ENCODE data around the gene KCNQ4. TPM values are rescaled to one million over a fixed set of nuclear protein-coding genes. Genes with fewer than 3 reads are reported as not detected.

KCNQ4 gene
- polyA plus RNA-seq, 1 donor from 2014 or later: not detected

DNA sequence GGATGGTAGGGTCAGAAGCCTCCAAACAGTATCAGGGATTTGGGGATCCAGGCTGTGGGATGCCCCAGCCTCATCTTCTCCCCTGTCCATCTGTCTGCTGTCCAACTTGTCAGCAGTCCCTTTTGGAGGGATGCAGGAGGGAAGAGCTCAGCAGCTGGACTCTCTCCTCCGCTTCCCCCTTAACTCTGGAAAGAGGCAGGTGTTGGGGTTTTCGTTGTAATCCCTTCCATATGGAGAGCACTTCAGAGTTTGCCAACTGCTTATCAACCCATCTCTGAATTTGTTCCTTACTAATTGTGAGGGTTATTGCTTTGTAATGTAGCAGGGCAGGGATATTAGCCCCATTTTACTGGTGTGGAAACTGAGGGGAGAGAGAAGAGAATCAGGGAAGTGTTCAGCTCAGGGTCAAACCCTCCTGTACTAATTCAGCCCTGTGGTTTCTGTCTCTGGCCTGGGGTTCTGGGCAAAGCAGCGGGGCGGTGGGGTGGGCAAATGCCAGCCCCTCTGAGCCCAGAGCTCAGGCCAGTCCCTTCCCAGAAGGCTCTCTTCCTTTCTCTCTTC lies 75.3 kb downstream of the KCNQ4 start:
- no peak overlapping the region for H3K27ac ChIP-seq (ENCODE audit: low read length)
- TF ChIP-seq EP300 (conservative IDR thresholded peaks at IDR 0.05; ENCODE audit: poor library complexity, severe bottlenecking): no peak
- TF ChIP-seq, protein P1, sequence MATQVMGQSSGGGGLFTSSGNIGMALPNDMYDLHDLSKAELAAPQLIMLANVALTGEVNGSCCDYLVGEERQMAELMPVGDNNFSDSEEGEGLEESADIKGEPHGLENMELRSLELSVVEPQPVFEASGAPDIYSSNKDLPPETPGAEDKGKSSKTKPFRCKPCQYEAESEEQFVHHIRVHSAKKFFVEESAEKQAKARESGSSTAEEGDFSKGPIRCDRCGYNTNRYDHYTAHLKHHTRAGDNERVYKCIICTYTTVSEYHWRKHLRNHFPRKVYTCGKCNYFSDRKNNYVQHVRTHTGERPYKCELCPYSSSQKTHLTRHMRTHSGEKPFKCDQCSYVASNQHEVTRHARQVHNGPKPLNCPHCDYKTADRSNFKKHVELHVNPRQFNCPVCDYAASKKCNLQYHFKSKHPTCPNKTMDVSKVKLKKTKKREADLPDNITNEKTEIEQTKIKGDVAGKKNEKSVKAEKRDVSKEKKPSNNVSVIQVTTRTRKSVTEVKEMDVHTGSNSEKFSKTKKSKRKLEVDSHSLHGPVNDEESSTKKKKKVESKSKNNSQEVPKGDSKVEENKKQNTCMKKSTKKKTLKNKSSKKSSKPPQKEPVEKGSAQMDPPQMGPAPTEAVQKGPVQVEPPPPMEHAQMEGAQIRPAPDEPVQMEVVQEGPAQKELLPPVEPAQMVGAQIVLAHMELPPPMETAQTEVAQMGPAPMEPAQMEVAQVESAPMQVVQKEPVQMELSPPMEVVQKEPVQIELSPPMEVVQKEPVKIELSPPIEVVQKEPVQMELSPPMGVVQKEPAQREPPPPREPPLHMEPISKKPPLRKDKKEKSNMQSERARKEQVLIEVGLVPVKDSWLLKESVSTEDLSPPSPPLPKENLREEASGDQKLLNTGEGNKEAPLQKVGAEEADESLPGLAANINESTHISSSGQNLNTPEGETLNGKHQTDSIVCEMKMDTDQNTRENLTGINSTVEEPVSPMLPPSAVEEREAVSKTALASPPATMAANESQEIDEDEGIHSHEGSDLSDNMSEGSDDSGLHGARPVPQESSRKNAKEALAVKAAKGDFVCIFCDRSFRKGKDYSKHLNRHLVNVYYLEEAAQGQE (IDR thresholded peaks at IDR 0.05; ENCODE audit: borderline replicate concordance): no peak
- TF ChIP-seq EZH2 (IDR thresholded peaks at IDR 0.05; ENCODE audit: borderline replicate concordance, insufficient read depth, low read length, poor library complexity, severe bottlenecking): no peak
- no peak for TF ChIP-seq TAF1 (IDR thresholded peaks at IDR 0.05; ENCODE audit: low read depth)
- TF ChIP-seq RAD21 (conservative IDR thresholded peaks at IDR 0.05): no peak
- no peak for TF ChIP-seq POLR2AphosphoS5 (IDR thresholded peaks at IDR 0.05)
- TF ChIP-seq MXI1 (conservative IDR thresholded peaks at IDR 0.05; ENCODE audit: poor library complexity, severe bottlenecking): no peak
- TF ChIP-seq CTCF (IDR thresholded peaks at IDR 0.05; ENCODE audit: poor library complexity, severe bottlenecking): no peak
- TF ChIP-seq SMC3 (conservative IDR thresholded peaks at IDR 0.05; ENCODE audit: poor library complexity): no peak

DNA sequence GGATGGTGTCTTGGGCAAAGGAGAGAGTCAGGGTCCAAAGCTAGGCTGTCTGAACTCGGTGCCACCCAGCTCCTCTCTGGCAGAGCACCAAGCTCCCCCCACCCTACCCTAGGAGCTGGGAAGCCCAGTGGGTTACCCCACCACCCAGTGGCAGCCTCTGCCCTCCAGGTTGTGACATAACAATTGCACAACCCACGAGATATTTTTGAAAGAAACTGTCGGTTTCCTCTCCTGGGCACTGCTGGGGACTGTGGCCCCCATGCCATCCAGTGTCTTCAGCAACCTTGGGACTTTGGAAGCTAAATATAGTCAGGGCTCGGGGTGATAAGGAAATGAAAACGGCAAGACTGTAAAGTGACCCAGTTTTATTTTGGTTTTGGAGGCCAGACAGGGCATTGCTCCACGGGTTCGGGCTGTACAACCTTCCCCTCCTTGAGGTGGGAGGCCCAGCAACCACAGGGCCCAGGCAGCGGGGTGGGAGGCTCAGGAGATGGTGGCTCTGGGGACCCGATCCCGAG lies 77.2 kb downstream of the KCNQ4 start:
- TF ChIP-seq CTCF (IDR thresholded peaks at IDR 0.05; ENCODE audit: poor library complexity, severe bottlenecking) (no peak), RAD21 (conservative IDR thresholded peaks at IDR 0.05) (no peak), MXI1 (conservative IDR thresholded peaks at IDR 0.05; ENCODE audit: poor library complexity, severe bottlenecking) (no peak), POLR2AphosphoS5 (IDR thresholded peaks at IDR 0.05) (no peak), TAF1 (IDR thresholded peaks at IDR 0.05; ENCODE audit: low read depth) (no peak), SMC3 (conservative IDR thresholded peaks at IDR 0.05; ENCODE audit: poor library complexity) (no peak), EZH2 (IDR thresholded peaks at IDR 0.05; ENCODE audit: borderline replicate concordance, insufficient read depth, low read length, poor library complexity, severe bottlenecking) (no peak), EP300 (conservative IDR thresholded peaks at IDR 0.05; ENCODE audit: poor library complexity, severe bottlenecking) (no peak)
- TF ChIP-seq, protein P1 (IDR thresholded peaks at IDR 0.05; ENCODE audit: borderline replicate concordance): no peak
- no peaks in the 10 kb centered on the region for H3K9me3 ChIP-seq (ENCODE audit: low read length)
- H3K27me3 ChIP-seq (ENCODE audit: insufficient read depth, low read depth, low read length): peaks cover 19% of the 10 kb centered on the region
- no peaks in the 10 kb centered on the region for H3F3A ChIP-seq (ENCODE audit: insufficient read depth, low read length, poor library complexity, severe bottlenecking)
- no peaks in the 10 kb centered on the region for H3K36me3 ChIP-seq (ENCODE audit: insufficient read depth, low read length)
- no peak overlapping the region for H2AFZ ChIP-seq (ENCODE audit: low read depth, low read length)
- H3K9me2 ChIP-seq (ENCODE audit: insufficient read depth, low read length): no peaks in the 10 kb centered on the region
- no peaks in the 10 kb centered on the region for H3K79me2 ChIP-seq (replicated peaks; ENCODE audit: insufficient read depth, low read length)
- peak overlapping the region; percentile 64 for H3K9ac ChIP-seq (ENCODE audit: low read length)
- H3K4me3 ChIP-seq (ENCODE audit: low read length): peak overlapping the region; percentile 57
- no peak overlapping the region for H3K27ac ChIP-seq (ENCODE audit: low read length)
- no peak overlapping the region for H3K4me2 ChIP-seq (ENCODE audit: low read length)
- H4K20me1 ChIP-seq (ENCODE audit: insufficient read depth): no peaks in the 10 kb centered on the region

More for the DNA sequence above, 75.3 kb downstream of the KCNQ4 start:
- no peaks in the 10 kb centered on the region for H3K9me3 ChIP-seq (ENCODE audit: low read length)
- peaks cover 19% of the 10 kb centered on the region for H3K27me3 ChIP-seq (ENCODE audit: insufficient read depth, low read depth, low read length)
- H4K20me1 ChIP-seq (ENCODE audit: insufficient read depth): no peaks in the 10 kb centered on the region
- H3K79me2 ChIP-seq (replicated peaks; ENCODE audit: insufficient read depth, low read length): no peaks in the 10 kb centered on the region
- H3K9me2 ChIP-seq (ENCODE audit: insufficient read depth, low read length): no peaks in the 10 kb centered on the region
- H3K9ac ChIP-seq (ENCODE audit: low read length): no peak overlapping the region
- no peaks in the 10 kb centered on the region for H3F3A ChIP-seq (ENCODE audit: insufficient read depth, low read length, poor library complexity, severe bottlenecking)
- no peak overlapping the region for H3K4me3 ChIP-seq (ENCODE audit: low read length)
- H3K4me2 ChIP-seq (ENCODE audit: low read length): no peak overlapping the region
- H2AFZ ChIP-seq (ENCODE audit: low read depth, low read length): no peak overlapping the region
- no peaks in the 10 kb centered on the region for H3K36me3 ChIP-seq (ENCODE audit: insufficient read depth, low read length)
